ENCODE measurements around the gene CT55.

The CT55 gene

GRCh38 chrX:135114392-135114791, 56.8 kb downstream of the CT55 start:
- DNase-seq (ENCODE audit: insufficient read length, low spot score) (no peak), FAIRE-seq (no peak)
- TF ChIP-seq POLR2A (IDR thresholded peaks at IDR 0.05; ENCODE audit: low read depth, low read length), result no peak

- DNase-seq (ENCODE audit: insufficient read length, low spot score), result no peak
- FAIRE-seq, result no peak
- TF ChIP-seq POLR2A (IDR thresholded peaks at IDR 0.05; ENCODE audit: low read depth, low read length), result no peak
Measured at GRCh38 chrX:135112743-135113142, 58.5 kb downstream of the CT55 start.

GRCh38 chrX:135112096-135112729, 59.0 kb downstream of the CT55 start:
- peak; percentile 11 for FAIRE-seq
- TF ChIP-seq POLR2A (IDR thresholded peaks at IDR 0.05; ENCODE audit: low read depth, low read length), result no peak
- DNase-seq (ENCODE audit: insufficient read length, low spot score), result no peak

- DNase-seq (ENCODE audit: insufficient read length, low spot score), result no peak
- FAIRE-seq, result no peak
- no peak for TF ChIP-seq POLR2A (IDR thresholded peaks at IDR 0.05; ENCODE audit: low read depth, low read length)
Measured at GRCh38 chrX:135109554-135109953, 61.6 kb downstream of the CT55 start.
